Mesenteric fat pad (tissue), 1 donor: ENCODE results near the gene GADD45B. TPM values are rescaled to one million over a fixed set of nuclear protein-coding genes. Genes with fewer than 3 reads are reported as not detected.
"Not testable (repeated sequence)": the region's sequence is repeated elsewhere in the genome, so short reads cannot be mapped to it uniquely, and the experiment has no call there.

Experiments used
- DNase-seq: peaks from one replicate; pipeline ENCODE4 v3.0.0-alpha.2; 2020; ENCODE audit warnings: low spot score
- total RNA-seq: library from RNA; stranded (reverse); fragmentation: NEBNext Ultra II Directional; extraction: Animal tissue kit (Norgen Biotek cat#: 25700); gene quantifications from one replicate; pipeline ENCODE4 v1.2.1, GENCODE V29; 2021
- donor health status: DM: yes; HTN: yes; CAD: no.

Gene GADD45B
- total RNA-seq, 1 donor from 2014 or later, result 365 TPM

- DNase-seq, result no peak
Measured at GRCh38 chr19:2468596-2468995, 7.3 kb upstream of the GADD45B start.

DNA sequence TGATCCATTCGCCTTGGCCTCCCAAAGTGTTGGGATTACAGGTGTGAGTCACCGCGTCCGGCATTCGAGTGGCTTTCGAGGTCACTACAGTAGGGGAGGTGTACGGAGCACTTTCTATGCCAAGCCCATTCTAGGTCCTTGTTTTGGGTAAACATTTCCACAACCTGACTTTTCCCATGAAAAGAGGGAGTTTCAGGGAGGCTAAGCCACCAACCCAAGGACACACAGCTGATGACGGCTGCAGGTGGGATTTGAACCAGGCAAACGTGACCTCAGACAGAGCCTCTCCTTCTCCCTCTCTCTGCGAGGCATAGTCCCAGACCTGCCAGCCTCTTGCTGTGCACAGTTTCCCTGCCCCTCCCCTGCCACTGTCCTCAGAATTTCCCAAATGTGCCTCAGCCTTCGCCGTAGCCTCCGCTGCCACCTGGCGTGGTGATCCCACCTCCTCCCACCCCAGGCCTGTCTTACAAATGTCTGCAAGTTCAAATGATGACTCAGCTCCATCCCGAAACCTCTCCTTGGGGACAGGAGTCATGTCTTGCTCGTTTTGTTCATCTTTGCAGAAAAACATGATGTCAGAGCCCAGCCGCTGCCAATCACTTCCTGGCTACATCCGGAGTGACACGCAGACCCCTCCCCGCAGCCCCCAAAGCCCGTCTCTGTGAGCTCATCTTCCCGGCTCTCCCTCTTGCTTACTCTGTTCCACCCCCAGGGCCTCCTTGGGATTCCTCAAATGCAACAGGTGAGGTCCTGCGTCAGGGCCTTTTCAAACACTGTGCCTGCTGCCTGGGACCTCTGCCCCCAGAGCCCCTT is 6.6 kb upstream of the GADD45B start:
- DNase-seq, result no peak

DNA sequence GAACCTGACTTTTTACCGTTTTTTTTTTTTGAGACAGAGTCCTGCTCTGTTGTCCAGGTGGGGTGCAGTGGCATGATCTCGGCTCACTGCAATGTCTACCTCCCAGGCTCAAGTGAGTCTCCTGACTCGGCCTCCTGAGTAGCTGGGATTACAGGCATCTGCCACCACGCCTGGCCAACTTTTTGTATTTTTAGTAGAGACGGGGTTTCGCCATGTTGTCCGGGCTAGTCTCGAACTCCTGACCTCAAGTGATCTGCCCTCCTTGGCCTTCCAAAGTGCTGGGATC is 6.1 kb upstream of the GADD45B start:
- DNase-seq, result not testable (repeated sequence)

DNA sequence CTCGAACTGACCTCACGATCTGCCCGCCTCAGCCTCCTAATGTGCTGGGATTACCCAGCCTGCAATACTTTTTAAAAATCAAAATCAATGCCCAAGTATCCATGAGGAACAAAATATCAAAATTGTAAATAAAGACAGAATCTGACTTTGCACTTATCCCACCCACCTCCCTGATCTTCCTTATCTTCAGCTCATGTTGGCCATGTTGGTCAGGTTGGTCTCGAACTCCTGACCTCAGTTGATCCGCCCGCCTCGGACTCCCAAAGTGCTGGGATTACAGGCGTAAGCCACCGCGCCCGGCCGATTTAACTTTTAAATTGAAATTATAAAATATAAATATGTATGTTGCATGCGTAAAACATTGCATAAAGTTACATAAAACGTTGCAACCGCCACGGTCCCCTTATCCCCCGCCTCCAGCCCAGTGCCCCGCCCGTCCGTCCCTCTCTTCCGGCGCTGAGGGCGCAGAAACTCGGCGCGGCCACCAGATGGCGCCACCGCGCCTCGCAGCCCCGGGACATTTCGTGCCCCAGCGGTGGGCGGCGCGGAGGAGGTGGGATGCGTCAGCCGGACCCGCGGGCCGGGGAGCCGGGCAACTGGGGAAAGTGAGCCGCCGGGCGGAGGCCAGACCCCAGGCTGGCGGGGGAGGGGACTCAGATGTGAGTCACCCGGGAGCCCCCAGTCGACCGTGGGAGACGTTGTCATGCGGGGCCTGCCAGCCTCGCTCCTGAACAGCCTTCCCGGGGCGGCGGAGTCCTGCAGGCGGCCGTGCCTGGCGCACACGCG is 1.5 kb upstream of the GADD45B start:
- DNase-seq, result peak; percentile 97

GRCh38 chr19:2475018-2475701 is 767 bp upstream of the GADD45B start:
- no peak for DNase-seq

GRCh38 chr19:2476451-2477140 is 669 bp downstream of the GADD45B start:
- no peak for DNase-seq

- DNase-seq, result no peak
Measured at GRCh38 chr19:2477141-2477710, 1.3 kb downstream of the GADD45B start.

DNA sequence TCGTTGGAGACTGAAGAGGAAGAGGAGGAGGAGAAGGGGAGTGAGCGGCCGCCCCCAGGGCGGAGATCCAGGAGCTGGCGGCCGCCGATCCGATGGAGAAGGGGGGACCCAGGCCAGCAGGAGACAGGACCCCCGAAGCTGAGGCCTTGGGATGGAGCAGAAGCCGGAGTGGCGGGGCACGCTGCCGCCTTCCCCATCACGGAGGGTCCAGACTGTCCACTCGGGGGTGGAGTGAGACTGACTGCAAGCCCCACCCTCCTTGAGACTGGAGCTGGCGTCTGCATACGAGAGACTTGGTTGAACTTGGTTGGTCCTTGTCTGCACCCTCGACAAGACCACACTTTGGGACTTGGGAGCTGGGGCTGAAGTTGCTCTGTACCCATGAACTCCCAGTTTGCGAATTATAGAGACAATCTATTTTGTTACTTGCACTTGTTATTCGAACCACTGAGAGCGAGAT is 1.8 kb downstream of the GADD45B start:
- DNase-seq, result no peak

DNA sequence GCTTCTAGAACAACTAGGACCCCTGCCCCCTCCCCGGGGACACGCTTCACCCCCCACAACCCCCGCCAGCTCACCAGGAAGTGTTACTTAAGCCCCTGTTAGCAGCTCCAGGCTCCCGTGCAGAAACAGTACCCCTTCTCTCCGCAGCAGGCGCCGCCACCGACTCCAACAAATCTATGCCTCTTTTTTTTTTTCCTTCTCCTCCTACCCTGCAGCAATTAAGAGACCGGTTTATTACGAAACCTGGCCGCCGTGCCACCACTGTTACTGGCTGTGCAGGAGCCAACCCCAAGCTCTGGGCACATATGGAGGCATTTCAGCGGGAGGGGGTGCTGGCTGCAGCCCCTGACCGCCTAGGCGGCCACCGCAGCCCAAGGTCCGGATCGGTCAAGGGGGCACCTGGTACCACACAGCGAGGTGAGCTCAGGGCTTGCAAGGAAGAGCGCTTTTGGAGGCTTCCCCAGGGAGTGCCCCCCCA is 2.4 kb downstream of the GADD45B start:
- DNase-seq, result no peak

DNA sequence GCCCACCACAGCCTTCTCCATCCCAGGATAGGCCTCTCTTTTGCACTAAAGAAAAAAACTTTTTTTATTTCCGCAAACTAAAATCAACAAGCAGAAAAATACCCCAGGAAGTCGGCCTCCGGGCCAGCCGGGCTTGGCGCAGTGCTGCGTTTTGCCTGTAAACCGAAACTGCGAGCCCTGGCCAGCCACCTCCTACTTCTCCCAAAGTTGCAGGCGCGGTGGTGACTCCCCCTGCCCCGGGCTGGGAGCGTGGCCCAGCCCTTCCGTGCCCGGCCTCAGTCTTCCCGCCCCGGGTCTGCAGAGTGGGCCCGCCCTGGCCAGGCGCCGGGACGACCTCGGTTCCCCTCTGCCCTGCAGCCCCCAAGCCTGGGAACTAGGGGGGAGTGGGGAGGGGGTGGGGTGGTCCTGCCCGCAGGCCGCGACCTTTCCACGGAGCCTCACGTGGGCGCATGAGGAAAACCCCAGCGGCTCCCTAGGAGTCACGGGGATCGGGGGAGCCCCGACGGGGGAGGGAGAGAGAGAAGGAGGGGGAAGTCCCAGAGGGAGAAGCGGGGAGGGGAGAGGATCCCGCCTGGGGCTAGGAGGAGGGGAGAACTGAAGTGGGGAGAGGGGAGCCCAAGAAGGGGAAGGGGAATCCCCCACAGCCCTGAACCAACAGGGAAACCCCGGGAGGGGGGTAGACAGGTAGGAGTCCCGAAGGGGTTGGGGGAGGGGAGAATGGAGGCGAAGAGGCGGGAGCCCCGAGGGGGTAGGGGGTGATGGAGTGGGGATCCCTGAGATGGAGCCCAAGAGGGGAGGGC is 3.0 kb downstream of the GADD45B start:
- peak; percentile 95 for DNase-seq

- no peak for DNase-seq
Measured at GRCh38 chr19:2479556-2480194, 3.7 kb downstream of the GADD45B start.

GRCh38 chr19:2481466-2481865 is 5.5 kb downstream of the GADD45B start:
- no peak for DNase-seq

DNA sequence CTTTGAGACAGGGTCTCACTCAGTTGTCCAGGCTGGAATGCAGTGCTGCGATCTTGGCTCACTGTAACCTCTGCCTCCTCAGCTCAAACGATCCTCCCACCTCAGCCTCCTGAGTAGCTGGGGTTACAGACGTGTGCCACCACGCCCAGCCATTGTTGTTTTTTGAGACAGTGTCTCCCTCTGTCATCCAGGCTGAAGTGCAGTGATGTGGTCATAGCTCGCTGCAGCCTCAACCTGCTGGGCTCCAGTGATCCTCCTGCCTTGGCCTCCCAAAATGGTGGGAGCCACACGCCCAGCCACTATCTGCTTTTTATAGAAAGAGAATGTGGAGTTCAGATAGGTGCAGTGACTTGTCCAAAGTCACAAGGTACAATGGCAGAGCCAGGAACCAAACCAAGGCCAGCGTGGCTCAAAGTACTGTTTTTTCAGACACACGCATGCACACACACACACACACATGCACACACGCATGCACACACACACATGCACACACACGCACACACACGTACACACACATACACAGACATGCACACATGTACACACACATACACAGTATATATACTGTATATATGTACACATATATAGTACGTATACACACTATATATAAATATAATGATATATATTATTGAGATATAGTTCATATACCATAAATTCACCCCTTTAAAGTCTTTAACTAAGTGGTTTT is 6.6 kb downstream of the GADD45B start:
- DNase-seq, result no peak

- DNase-seq, result no peak
Measured at GRCh38 chr19:2483084-2483483, 7.2 kb downstream of the GADD45B start.

DNA sequence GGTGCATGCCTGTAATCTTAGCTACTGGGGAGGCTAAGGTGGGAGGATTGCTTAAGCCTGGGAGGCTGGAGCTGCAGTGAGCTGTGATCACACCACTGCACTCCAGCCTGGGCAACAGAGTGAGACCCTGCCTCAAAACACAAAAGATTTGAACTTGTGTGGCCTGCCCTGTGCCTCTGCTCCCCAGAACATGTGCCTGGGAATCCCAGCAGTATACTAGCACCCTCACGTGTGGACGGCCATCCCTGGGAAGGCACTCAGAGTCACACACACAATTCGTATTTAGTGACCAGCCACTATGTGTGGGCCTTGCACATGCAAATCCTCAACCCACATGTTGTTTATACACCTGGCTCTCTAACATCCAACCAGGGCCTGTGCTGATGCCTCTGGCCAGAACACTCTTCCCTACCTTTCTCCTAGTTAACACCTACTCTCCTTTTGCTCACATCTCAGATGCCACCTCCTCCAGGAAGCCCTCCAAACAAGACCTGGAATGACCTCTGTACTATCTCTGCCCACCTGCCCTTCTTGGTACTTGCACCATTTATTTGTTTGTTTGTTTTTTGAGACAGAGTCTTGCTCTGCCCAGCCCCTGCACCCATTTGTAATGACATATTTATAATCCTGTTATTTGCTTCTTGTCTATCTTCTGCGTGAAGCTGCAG is 7.7 kb downstream of the GADD45B start:
- DNase-seq, result no peak

- no peak for DNase-seq
Measured at GRCh38 chr19:2484178-2484937, 8.4 kb downstream of the GADD45B start.

GRCh38 chr19:2485428-2485827 is 9.5 kb downstream of the GADD45B start:
- DNase-seq, result no peak

GRCh38 chr19:2487090-2487489 is 11.2 kb downstream of the GADD45B start:
- no peak for DNase-seq
